ENCODE data around the gene PRKAG2.
A peak's percentile ranks its signal among the peaks of the same experiment; 100 is the strongest.
"Not testable (repeated sequence)": the region's sequence is repeated elsewhere in the genome, so short reads cannot be mapped to it uniquely, and the experiment has no call there.

The PRKAG2 gene

DNA sequence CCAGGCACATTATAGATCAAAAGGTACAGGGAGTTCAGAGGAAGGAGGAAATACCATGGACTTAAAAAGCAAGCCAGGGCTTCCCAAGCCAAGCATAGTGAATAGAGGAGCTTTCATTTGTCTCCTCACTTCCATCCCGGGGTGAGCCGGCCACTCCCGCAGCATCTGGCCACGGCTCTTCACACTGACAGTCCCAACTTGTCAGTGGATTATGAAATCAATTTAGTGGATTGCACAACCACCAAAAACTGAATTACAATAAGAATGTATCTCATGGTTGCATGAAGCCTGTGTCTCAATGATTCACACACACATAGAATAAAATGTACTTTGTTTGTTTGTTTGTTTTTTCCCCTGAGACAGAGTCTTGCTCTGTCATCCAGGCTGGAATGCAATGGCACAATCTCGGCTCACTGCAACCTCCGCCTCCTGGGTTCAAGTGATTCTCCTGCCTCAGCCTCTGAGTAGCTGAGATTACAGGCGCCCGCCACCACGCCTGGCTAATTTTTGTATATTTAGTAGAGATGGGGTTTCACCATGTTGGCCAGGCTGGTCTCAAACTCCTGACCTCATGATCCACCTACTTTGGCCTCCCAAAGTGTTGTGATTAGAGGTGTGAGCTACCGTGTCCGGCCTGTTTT is 79.1 kb downstream of the PRKAG2 start:
- not testable (repeated sequence) for DNase-seq

DNA sequence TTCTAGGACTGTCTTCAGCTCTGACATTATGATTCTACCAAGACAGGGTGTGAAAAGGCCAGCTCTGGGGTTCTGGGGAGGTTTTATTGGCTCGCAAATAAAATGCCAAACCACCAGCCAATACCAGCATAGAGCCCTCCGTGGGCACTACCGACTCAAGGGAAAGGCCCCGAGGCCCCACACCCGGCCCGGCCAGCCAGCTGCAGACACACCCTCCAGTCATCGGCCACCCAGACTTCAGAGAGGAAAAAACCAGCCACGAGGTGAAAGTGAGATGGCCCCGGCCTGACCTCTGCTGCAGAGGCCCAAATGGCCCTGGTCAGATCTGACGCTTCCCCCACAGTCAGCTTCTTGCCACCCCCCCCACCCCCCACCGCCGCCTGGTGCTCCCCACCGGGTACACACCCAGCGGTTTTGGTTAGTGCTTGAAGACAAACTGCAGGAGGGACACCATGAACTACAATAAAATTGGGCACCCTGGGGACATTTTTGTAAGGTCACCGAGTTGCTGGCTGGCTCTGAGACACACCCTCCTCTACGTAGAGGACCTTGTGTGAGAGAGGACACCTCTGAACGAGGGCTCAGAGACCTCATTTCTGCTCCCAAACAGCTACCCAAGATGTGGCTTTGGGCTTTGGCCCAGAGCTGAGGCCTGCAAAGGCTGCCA is 79.9 kb downstream of the PRKAG2 start:
- no peak for DNase-seq

GRCh38 chr7:151796091-151796870 is 80.6 kb downstream of the PRKAG2 start:
- DNase-seq: no peak

DNA sequence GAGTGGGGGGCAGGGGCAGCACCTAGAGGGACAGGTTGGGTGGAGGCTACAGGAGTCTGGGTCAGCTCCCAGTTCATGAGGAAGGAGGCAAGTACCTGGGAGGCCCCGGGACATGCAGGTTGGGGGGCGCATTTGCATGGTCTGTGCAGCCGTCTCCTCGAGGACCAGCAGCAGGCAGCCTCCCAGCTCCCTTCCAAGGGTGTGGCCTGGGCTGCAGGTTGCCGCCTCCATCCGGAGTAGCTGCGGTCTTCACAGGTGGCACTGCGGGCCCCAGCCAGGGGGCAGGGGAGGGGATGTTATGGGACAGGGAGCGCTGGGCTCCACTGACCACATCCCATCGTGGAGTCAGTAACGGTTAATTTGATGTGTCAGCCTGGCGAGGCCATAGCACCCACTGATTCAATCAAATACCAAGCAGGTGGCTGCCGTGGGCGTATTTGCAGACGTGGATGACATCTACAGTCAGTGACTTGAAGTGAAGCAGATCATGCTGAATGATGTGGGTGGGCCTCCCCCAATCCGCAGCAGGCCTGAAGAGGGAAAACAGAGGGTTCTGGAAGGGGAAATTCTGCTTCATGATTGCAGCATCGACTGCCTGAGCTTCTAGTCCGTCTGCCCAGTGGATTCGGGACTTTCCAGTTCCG is 81.6 kb downstream of the PRKAG2 start:
- peak in 3 of 4 experiments; percentile 18 to 76 (median 57) for DNase-seq

DNA sequence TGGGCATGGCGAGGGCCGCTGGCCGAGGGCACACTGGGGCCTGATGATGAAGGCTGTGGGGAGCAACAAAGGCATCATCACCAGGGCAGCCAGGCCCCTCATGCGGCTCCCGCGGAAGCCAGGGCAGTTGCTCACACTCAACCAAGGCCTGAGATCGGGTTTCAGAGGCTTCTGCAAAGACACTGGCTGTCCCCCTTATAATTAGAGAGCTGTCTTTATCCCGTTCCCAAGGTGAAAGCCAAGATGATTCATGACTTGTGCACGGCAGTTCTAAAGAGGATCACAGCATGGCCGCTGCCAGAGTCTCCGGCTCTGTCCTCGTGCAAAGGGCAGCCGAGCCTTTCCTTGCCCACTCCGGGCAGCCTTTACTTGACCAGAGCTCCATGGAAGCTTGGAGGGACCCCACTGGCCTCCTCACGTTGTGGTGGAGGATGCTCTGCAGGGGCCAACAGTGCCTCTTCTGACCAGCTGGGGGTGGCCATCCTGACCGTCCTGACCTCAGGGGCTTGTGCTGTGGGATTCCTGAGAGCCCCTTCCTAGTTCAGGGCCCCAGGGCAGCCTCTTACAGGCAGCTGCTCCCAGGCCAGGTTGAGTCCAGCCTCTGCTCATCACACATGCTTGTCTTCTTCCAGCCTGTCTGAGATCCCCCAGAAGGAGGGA is 82.3 kb downstream of the PRKAG2 start:
- no peak for DNase-seq

DNA sequence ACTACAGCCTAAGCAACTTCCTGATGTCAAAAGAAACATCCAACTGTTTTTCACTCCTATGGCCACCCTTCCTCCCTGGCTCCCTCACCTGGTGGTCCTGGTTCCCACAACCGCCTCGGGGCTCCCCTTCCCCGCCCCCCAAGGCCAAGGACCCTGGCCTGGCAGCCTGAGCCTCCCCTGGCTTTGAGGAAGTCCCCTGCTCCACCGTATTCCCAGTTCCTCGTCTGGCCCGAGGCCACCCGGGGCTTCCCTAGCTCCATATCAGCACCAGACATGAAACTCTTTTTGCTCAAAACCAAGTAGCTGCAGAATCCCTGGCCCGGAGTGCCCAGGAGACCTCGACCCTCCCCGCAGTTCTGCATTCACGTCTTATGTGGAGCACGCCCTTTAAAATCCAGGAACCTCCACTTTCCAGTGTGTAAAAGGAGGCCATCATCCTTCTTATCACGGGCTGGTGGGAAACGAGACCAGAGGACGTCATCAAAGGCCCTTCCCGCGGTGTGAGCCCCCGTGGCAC is 82.9 kb downstream of the PRKAG2 start:
- no peak for DNase-seq

GRCh38 chr7:151793531-151793951 is 83.4 kb downstream of the PRKAG2 start:
- no peak for DNase-seq

DNA sequence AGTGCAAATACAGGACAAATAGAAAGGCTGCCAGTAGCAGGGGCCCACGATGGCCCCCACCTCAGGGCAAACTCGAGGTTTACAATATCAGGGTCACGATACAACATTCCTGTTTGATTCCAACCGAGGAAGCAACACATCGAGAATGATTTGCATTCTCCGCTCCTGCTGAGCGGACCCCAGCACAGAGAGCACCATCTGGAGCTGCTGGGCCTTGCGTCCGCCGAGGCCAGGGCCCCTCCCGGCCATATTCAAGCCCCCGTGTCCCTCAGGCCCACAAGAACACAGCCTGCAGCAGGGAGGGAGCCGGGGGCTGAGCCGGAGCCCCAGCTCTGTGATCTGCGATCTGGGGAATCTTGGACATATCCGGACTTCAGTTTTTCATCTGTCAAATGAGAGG is 84.3 kb downstream of the PRKAG2 start:
- no peak for DNase-seq

- DNase-seq: no peak
Measured at GRCh38 chr7:151792086-151792485, 84.8 kb downstream of the PRKAG2 start.

GRCh38 chr7:151790830-151791620 is 85.9 kb downstream of the PRKAG2 start:
- no peak for DNase-seq

GRCh38 chr7:151790095-151790829 is 86.7 kb downstream of the PRKAG2 start:
- no peak for DNase-seq

GRCh38 chr7:151789380-151789947 is 87.5 kb downstream of the PRKAG2 start:
- no peak for DNase-seq

GRCh38 chr7:151787348-151787747 is 89.6 kb downstream of the PRKAG2 start:
- no peak for DNase-seq

- DNase-seq: no peak
Measured at GRCh38 chr7:151786936-151787335, 90.0 kb downstream of the PRKAG2 start.

GRCh38 chr7:151786241-151786640 is 90.7 kb downstream of the PRKAG2 start:
- no peak for DNase-seq

DNA sequence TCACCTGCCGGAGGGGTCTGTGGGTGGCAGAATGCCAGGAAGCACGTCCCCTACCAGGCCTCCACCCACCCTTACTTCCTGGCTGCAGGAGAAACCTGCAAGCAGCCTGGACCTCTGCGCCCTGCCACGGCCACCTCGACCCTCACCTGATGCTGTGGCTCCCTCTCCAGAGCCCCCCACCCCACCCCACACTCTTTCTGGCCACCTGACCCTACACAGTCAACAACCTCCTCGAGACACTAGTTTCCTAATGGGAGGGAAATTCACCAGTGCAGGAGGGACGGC is 91.3 kb downstream of the PRKAG2 start:
- DNase-seq: no peak

GRCh38 chr7:151784853-151785680 is 91.8 kb downstream of the PRKAG2 start:
- DNase-seq: no peak

DNA sequence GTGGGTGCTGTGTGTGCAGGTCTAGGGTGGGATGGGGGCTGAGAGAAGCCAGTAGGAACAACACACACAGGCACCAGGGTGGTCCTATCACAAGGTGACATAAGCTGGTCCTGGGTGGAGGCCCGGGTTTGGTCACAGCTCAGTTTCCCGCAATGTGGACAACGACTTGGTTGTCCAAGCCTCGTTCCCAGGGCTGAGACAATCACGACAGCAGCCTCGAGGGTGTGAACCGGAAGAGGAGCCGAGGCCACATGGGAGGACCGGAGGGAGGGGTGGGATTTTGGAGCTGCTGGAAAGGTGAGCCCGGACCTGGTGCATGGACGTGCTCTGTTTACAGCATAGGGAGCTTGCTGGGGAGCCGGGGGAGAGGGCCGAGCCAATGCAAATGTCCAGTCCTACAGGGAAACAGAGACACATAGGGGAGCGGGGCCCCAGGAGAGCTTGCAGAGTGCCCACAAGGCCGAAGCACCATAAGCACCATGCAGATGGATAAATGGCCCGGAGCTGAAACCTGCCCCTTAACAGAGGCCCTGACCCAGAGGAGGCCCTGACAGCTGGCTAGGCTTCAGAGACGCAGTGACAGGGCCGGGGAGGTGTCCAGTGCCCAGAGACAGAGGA is 92.8 kb downstream of the PRKAG2 start:
- DNase-seq: no peak

Measured in activated CD4-positive, CD25-positive, alpha-beta regulatory T cell (primary cell).